ENCODE results near the gene GPR4.

The GPR4 gene

DNA sequence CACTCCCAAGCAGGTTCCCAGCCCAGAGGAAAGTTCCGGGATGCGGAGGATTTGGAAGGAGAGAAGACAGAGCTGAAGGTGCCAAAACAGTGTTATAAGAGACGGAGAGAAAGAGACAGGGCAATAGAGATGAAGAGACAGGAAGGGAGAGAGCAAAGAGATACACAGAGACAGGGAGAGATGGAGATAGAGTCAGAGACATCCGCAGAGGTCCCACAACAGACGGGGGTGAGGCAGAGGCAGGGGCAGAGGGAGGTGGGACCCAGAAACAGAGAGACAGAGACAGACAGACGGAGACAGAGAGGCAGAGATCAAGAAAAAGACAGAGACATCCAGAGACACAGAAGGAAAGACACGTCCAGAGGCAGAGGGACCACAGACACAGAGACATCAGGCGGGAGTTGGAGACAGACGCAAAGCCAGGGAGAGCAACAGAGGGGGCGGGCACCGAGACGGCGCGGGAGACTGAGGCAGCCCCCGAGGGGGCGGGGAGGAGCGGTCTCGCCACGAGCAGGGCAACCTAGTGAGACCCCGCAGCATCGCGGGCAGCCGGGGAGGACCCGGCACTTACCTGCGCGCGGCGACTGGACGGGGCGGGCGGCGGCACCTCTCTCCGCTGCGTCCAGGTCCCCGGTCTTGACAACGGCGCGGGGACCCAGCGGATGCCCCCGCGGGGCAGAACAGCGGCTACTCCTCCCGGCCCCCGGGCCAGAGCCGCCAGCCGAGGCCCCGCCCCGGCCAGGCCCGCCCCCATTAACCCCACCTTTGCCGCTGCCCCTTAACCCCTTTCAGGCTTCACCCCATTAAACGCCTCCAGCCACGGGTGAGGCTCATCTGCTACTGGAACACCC, at the start of gene GPR4:
Gene GPR4 (minus strand): TSS at position 689 of the 851 bp plus-strand sequence. CDS start 10,346 bp downstream, outside the sequence.
- DNase-seq = no peak
- in situ Hi-C loops (cut with MboI; ENCODE audit: low pct_unique_long_range_greater_than_20kb, low sequenced_read_pairs) = no loop called here

DNA sequence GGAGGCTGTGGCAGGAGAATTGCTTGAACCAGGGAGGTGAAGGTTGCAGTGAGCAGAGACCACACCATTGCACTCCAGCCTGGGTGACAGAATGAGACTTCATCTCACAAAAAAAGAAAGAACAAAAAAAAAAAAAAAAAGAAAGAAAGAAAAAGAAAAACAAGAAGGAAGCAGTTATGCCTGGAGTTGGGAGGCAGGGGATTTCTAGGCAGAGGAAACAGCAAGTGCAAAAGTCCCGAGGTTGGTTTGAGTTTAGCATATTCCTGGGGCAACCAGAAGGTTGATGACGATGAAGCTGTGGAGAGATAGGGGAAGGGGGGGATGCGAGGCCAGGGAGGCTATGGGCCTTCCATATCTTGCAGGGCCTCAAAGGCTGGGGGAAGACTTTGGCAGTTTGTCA, 48.7 kb upstream of the GPR4 start:
- no peak for DNase-seq
- in situ Hi-C loops (cut with MboI; ENCODE audit: low pct_unique_long_range_greater_than_20kb, low sequenced_read_pairs) = no loop called here

DNA sequence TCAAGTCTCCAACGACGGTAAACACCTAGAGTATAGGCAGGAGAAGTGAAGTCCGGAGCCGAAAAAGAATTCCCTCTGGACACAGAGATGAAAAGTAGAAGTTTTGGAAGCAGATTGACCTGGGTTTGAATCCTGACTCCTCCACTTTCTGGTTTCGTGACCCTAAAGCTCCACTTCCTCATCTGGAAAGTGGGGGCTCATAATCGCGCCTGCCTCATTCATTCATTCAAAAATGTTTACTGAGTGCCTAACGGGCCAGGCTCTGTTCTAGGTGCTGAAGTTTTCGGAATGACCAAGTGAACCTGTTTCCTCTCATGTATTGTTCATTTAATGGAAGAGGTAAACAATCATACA, 44.3 kb upstream of the GPR4 start:
- in situ Hi-C loops (cut with MboI; ENCODE audit: low pct_unique_long_range_greater_than_20kb, low sequenced_read_pairs) = no loop called here
- DNase-seq = no peak

DNA sequence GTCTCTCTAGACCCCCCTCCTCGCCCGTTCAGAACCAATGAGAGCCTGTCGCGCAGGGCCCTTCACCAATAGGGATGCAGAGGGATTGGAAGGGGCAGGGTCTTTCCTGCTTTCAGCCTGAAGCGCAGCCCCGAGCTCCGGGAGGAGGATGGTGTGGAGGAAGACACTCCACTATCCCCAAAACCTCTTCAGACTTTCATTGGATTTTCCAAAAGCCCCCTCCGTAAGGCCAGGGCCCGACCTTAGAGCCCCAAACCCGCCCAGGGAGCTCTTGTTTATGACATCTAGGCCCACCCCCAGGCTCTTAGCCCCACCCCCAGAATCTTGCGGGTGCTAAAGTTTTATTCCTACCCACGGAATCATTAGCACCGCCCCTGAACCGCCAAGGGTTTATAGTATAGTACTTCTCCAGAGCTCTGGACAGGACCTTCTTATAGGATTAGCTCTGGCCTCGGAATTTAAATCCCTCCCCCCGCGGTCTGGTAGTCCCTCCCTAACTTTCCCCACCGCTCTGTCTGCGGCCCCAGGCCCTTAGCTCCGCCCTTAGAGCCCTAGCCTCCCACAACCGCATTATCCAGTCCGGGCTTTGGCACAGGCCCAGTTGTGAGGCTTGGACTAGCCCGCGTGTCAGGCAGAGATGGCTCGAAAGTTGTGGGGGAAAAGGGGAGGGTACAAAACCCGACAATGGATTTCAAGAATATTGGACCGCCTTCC, 43.8 kb upstream of the GPR4 start:
- peak; percentile 94 for DNase-seq
- in situ Hi-C loops (cut with MboI; ENCODE audit: low pct_unique_long_range_greater_than_20kb, low sequenced_read_pairs) = no loop called here

DNA sequence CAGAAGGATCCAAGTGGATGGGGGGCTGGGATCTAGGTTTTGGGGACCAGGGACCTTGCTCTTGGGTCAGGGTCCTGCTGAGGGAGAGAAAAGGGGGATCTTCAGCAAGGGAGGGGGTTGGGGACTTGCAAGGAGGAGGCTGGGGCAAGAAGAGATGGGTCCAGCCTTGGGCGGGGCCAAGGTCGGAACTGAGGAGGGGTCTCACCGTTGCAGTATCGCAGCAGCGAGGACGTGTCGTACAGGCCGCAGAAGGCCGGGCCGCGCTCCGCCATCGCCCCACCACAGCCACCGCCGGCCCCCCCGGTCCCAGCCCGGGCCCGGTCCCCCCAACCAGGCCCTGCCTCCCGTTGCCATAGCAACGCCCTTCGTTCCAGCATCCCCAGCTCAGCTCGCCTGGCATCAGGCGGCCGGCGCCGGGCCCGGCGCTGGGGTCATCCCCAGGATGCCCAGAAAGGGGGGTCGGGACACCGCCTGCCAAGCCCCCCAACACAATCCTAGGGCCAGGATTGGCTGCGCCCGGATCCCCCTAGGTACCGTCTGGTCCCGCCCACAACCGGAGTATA, 43.1 kb upstream of the GPR4 start:
- DNase-seq = no peak
- in situ Hi-C loops (cut with MboI; ENCODE audit: low pct_unique_long_range_greater_than_20kb, low sequenced_read_pairs) = no loop called here

DNA sequence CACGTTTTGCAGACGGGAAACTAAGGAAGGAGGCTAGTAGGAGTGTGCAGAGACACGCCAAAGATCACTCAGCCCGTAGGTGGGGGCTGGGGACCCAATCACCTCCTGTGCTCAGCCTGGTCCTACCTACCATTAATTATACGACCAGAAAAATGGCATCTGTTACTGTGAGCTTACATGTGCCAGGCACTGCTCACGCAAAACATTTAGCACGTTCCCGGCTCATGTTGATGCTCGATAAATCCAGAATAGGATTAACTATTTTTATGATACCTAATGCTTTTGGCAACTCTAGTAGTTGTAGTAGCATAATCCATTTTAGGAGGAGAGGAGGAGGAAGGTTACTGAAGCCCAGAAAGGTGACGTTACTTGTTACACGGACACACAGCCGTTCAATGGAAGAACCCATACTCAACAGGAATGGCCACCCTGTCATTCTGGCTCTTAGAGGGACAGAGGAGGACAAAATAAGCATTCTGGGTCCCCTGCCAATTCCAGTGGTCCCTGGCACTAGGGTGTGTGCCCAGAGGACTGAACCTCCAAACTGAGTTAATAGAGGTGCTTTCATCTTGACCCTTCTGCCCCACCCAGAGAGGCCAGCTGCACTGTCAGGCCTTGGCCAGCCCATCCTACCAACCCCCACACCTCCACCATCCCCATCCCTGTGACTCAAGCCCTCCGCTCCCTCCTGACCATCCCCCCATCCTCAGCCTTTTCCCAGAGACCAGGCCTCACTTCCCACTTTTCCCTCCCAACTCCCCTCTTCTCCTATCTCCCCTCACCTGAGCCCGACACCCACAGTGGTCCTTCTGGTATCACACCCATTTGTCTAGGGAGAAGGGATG, 42.1 kb upstream of the GPR4 start:
- in situ Hi-C loops (cut with MboI; ENCODE audit: low pct_unique_long_range_greater_than_20kb, low sequenced_read_pairs) = no loop called here
- no peak for DNase-seq

DNA sequence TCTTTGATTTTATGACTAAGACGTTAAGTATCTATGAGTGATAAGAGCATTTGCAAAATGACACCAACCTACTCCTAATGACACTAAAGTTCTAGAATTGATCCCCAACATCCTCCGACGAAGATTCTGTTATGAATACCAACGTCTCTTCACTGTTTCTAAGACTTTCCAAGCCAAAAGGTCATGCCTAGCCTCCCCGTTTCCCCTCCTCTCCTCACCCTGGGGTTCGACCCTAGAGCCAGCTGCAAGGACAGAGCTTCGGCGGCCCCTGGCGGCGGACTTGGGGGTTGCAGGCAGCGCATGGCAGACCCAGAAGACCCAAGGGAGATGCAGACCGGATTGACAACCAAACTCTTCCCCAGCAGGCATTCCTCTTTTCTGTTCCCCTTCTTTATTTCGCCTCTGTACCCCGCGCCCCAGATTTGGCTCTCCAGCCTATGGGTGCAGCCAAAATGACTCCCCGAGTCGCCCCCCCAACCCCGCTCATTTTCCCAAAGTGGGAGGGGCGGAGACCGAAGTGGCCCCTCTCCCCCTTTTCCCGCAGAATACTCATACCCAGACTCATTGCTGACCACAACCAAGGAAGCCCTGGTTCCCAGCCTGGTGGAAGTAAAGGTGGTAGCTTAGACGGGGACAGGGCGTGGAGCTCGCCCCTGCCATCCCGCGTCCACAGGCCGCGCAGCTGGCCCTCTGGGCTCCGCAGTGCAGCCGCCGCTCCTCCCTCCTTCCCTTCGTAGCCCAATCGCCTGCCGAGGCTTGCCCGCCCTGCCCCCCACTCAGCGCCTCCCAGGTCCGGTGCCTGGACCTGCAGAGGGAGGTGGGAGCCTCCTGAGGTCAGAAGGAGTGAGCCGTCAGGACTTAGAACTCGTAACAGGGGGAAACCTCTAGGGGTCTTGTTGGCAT, 41.3 kb upstream of the GPR4 start:
- peak; percentile 93 for DNase-seq
- in situ Hi-C loops (cut with MboI; ENCODE audit: low pct_unique_long_range_greater_than_20kb, low sequenced_read_pairs) = no loop called here

DNA sequence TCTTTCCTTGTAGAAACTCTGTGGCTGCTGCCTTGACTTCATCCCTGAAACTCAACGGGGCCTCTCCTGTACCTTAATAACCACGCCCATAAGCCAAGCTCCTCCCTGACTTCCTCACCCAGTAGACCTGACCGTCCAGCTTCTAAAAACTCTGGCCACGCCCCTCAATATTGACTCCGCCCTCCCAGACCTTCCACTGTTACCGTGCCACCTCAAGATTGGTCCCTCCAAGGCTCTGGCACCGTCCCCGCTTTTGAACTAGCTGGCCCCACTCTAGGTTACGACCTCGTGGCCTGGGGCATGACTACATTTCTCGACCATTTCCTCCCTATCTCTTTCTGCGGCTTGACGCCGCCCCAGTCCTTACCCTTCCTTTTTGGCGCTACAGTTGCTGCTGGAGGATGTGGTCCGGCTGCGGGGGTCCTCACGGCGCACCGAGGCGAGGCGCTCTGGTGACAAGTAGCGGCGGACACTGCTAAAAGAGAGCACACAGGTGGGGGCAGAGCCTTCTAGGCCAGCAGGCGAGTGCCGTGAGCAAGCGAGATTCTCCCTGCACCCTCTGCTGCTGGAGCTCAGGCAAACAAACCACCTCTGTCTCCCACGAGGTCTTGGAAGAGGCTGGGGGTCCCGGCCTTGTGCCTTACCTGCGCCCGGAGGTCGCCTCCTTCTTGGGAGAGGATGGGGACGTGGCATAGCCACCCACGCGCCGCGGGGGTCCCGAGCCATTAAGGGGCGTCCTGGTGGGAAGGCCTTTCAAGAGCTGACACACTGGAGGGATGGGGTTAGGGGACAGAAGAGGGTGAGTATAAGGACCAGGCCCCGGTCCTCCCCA, 39.5 kb upstream of the GPR4 start:
- in situ Hi-C loops (cut with MboI; ENCODE audit: low pct_unique_long_range_greater_than_20kb, low sequenced_read_pairs) = no loop called here
- peak; percentile 97 for DNase-seq

DNA sequence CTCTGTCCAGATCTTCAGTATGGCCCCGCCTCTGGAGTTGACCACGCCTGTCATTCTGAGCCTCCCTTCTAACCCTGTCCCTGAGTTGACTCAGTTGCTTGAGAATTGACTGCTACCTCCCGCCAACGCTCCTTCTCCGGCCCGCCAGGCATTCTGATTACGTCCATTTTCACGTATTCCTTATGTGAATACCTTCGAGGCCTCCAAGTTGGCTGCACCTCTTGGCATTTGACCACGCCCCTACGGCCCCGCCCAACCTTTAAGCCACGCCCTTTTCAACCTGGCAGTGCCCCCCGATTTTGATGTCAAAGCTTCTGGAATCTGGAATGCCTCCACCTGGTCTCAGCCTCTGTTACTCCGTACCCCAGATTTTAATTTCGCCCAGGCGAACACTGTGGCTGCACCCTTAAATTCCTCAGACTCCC, 38.8 kb upstream of the GPR4 start:
- no peak for DNase-seq
- in situ Hi-C loops (cut with MboI; ENCODE audit: low pct_unique_long_range_greater_than_20kb, low sequenced_read_pairs) = no loop called here

DNA sequence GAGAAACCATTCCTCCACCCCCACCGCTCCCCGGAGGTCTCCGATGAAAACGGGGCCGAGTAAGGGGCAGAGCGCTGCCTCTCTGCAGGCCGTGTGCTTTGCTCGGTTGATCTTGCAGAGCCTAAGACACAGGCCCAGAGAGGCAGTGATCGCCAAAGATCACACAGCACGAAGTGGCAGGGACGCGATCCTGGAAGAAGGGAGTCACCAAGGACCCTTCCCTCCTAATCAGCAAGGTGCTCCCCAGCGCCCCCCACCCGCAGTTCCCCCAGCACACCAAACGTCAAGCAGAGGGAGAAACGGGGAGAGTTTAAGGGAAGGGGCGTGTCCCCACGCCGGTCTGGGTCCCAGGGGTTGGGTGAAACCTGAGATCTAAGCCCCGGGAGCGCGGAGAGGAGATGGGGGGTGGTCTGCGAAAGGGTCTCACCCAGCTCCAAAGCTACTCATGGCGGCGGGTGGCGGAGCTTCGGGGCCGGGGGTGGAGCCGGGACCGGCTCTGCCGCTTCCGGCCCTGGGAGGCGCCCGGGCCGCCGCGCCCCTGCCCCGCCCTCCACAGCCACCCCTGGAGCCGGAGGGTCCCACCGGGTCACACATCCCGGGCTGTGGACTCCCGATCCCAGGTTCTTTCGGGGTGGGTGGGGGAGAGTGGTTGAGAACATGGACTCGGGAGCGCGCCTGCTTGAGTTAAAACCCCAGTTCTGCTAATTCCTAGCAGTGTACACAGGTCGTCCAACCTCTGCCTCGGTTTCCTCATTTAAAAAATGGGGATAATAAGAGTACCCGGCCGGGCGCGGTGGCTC, 37.1 kb upstream of the GPR4 start, which contains the start of gene EML2:
Gene EML2 (minus strand): TSS at position 468 of the 800 bp plus-strand sequence. CDS start 21 bp downstream, at position 447.
- in situ Hi-C loops (cut with MboI; ENCODE audit: low pct_unique_long_range_greater_than_20kb, low sequenced_read_pairs) = no loop called here
- peak; percentile 41 for DNase-seq

DNA sequence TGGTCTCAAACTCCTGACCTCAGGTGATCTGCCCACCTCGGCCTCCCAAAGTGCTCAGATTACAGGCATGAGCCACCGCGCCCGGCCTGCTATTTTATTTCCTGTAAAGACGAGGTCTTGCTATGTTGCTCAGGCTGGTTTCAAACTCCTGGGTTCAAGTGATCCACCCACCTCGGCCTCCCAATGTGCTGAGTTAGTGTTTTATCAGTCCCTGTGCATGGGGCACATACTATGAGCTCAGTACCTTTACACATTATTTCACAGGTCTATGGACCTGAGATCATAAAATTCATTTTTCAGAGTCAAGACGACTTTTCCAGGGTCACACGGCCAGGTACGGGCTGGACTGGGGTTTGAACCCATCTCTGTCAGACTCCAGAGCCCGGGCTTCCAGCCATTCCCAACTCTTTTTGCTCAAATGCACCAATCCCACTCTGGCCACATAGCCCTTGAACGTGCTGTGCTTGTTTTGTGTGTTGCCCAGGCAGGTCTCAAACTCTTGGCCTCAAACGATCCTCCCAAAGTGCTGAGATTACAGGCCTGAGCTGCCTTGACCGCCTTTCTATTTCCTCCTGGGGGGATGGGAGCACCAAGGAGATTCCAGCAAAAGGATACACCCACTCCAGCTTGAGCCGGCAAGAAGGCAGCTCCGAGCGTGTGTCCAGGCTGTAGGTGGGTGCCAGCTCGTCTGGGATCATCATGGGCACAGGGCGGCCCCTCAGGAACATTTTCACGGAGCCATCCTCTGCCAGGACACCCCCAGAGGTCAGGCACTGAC, 36.1 kb upstream of the GPR4 start:
- in situ Hi-C loops (cut with MboI; ENCODE audit: low pct_unique_long_range_greater_than_20kb, low sequenced_read_pairs) = no loop called here
- DNase-seq = no peak

DNA sequence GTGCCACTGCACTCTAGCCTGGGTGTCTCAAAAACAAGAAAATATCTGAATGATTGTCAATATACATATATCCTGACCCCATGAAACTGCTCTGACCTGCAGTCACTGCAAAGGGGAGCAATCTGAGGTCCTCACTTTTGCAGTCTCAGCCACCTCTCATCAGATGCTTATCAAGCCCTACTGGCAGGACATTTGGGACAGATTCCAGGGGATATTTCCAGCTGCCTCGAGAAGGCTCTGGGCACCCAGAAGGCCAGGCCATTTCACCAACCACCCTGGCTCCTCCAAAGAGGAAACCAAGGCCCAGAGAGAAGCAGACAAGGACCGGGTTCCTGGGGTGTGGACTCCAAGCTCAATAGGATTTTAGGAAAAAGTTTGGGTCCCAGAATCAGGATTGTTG, 34.9 kb upstream of the GPR4 start:
- DNase-seq = no peak
- in situ Hi-C loops (cut with MboI; ENCODE audit: low pct_unique_long_range_greater_than_20kb, low sequenced_read_pairs) = no loop called here

DNA sequence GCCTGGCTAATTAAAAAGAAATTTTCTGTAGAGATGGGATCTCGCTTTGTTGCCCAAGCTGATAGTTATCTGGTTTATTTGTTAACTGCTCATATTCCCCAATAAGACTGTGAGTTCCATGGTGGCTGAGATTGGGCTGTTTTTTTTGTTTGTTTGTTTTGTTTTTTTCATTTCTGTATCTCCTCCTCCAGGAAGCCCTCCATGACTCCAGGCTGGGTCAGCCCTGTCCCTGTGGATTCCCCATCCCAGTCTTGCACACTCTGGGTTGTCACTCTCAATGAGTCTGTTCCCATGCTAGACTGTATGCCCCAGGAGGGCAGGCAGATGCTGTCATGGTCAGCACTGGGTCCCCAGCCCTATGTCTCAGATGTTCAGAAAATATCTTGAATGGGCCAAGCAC, 34.3 kb upstream of the GPR4 start:
- in situ Hi-C loops (cut with MboI; ENCODE audit: low pct_unique_long_range_greater_than_20kb, low sequenced_read_pairs) = no loop called here
- no peak for DNase-seq

DNA sequence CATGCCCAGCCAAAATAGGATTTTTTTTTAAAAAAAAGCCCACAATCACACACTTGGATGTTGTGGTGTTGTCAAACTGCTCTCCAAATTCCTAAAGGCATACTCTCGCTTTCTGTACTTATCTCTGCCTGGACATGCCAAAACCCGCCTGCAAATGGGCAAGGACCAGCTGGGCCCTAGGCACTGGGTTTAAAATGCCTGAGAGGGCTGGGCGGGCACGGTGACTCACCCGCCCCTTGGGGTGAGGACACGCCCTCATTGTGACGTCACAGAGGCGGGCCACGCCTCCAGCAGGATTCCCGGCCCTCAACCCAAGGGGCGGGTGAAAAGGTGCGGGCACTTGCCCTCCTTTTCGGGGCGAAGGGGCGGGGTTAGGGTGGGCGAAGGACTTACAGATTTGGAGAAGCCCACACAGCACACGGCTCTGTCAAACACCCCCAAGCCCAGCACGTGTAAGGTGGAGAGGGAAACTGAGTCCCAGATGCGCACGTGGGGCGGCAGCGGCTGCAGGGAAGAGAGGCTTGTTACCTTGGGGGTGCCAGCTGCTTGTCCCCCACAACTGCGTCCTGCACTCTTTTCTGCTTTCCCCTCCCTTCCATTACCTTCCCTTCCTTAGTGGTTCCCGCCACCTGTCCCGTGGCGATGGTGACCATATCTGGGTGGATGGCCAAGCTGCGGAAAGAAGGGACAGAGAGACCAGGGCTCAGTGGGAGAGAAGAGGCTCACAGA, 30.6 kb upstream of the GPR4 start:
- in situ Hi-C loops (cut with MboI; ENCODE audit: low pct_unique_long_range_greater_than_20kb, low sequenced_read_pairs) = no loop called here
- DNase-seq = no peak

DNA sequence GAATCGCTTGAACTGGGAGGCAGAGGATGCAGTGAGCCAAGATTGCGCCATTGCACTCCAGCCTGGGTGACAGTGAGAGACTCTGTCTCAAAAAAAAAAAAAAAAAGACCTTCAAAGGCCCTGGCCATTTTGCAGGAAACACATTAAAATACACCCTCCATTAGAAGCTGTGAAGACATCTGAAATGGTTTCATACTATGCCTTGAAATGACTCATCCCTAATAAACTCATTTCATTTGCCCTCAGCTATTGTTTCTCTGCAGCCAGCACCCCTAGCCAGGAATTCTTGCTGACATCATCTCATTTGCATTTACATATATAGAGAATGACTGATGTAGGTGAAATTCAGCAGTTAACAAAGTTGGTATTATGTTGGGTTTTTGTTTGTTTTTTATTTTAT, 28.5 kb upstream of the GPR4 start:
- in situ Hi-C loops (cut with MboI; ENCODE audit: low pct_unique_long_range_greater_than_20kb, low sequenced_read_pairs) = no loop called here
- DNase-seq = no peak

DNA sequence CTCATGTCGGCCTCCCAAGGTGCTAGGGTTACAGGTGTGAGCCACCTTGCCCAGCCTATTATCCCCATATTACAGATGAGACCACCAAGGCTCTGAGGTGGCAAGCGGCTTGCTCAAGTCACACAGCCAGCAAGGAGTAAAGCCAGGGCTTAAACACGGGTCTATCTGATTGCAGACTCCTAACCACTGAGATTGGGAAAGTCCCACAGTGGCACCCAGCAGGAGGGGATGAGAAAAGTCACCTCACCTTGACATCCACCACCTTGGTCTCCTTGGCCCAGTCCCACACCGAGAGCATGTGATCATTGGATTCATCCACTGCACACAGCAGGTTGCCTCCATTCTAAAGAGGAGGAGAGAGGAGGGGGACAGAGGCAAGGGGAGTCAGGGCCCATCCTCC, 27.7 kb upstream of the GPR4 start:
- no peak for DNase-seq
- in situ Hi-C loops (cut with MboI; ENCODE audit: low pct_unique_long_range_greater_than_20kb, low sequenced_read_pairs) = no loop called here

All from KBM-7 (cell line).